Kidney (tissue), 14 donors: ENCODE measurements around the gene PCBD2. TPM values are rescaled to one million over a fixed set of nuclear protein-coding genes. Genes with fewer than 3 reads are reported as not detected.

Experiments
- DNase-seq, 5 donors: peaks; one replicate each; pipeline ENCODE4 v3.0.0-alpha.2; 2013 to 2020
- FAIRE-seq: peaks from 2 replicates; lab custom pipeline; 2012; peaks lifted over from hg19 to GRCh38; lab: Jason Lieb, UNC
- H3K27ac ChIP-seq, 2 donors: one replicate each; pipeline ENCODE4 v1.7.0; 2013; ENCODE audit warnings: low read depth in 2 of 2, low read length in 2 of 2, inconsistent platforms in 1 of 2
- H3K27me3 ChIP-seq: one replicate; pipeline ENCODE4 v1.7.1; 2013; ENCODE audit warnings: low read length, inconsistent platforms; ENCODE audit not compliant: control insufficient read depth, insufficient read depth
- H3K36me3 ChIP-seq, 3 donors: one replicate each; pipeline versions ENCODE4 v1.7.0 to v1.7.1; 2013; ENCODE audit warnings: low read length in 3 of 3, control low read depth in 1 of 3, inconsistent platforms in 1 of 3; ENCODE audit not compliant: insufficient read depth in 3 of 3, control insufficient read depth in 2 of 3
- H3K4me1 ChIP-seq, 3 donors: one replicate each; pipeline versions ENCODE4 v1.7.0 to v1.7.1; 2013; ENCODE audit warnings: low read length in 3 of 3, inconsistent platforms in 1 of 3, low read depth in 1 of 3; ENCODE audit not compliant: control insufficient read depth in 2 of 3, insufficient read depth in 2 of 3
- H3K4me3 ChIP-seq, 3 donors: one replicate each; pipeline versions ENCODE4 v1.7.0 to v1.8.1; 2013; ENCODE audit warnings: low read length in 3 of 3, control low read depth in 1 of 3, inconsistent platforms in 1 of 3
- H3K9ac ChIP-seq, 3 donors: one replicate each; pipeline versions ENCODE4 v1.7.0 to v1.7.1; 2013; ENCODE audit warnings: low read length in 3 of 3, control low read depth in 1 of 3, inconsistent platforms in 1 of 3
- H3K9me3 ChIP-seq, 3 donors: one replicate each; pipeline versions ENCODE4 v1.7.0 to v1.7.1; 2013; ENCODE audit warnings: low read length in 3 of 3, control low read depth in 1 of 3, inconsistent platforms in 1 of 3; ENCODE audit not compliant: control insufficient read depth in 2 of 3, insufficient read depth in 1 of 3
- CTCF ChIP-seq: IDR thresholded peaks from 3 replicates; pipeline ENCODE4 v1.5.1; 2012; ENCODE audit warnings: mild to moderate bottlenecking, moderate library complexity, borderline replicate concordance; ENCODE audit not compliant: insufficient read depth; ENCODE audit errors: extremely low read depth
- intact Hi-C: fragments of 100-400 bp; cut with DNase I; formaldehyde crosslinking; loops from one replicate; pipeline ENCODE4 v1.11.1; 2022
- polyA plus RNA-seq: library from polyadenylated mRNA; stranded (reverse); fragments of 350-450 nt; fragmentation: Illumina TruSeq; extraction: RNeasy Lipid Tissue Mini Kit (QIAGEN cat#74804); gene quantifications from one replicate; pipeline ENCODE4 v1.2.3, GENCODE V29; 2014; ENCODE audit warnings: low read depth, low replicate concordance; ENCODE audit not compliant: insufficient read depth
- total RNA-seq: library from RNA; stranded (reverse); fragmentation: NEBNext Ultra II Directional; extraction: Animal tissue kit (Norgen Biotek cat#: 25700); gene quantifications from one replicate; pipeline ENCODE4 v1.2.1, GENCODE V29; 2021
- donor health status: control.
- donor health status: control.
- donor health status: control.
- donor health status: control.
- donor health status: control.
- donor health status: DM: yes; HTN: yes; CAD: no.
- donor health status: Normal renal cell carcinoma (clear cell type).

Gene PCBD2
- total and polyA plus RNA-seq, 2 donors from 2014 or later, result 8.4 to 19.2 TPM

- Histone ChIP-seq H3K27ac (no peak overlapping the region), H3K27me3 (no peaks in the 10 kb centered on the region), H3K4me3 (no peak overlapping the region), H3K36me3 (no peaks in the 10 kb centered on the region), H3K4me1 (no peaks in the 10 kb centered on the region), H3K9me3 (no peaks in the 10 kb centered on the region), H3K9ac (no peak overlapping the region)
- intact Hi-C loops, result no loop called here
- peak in 1 of 5 donors; percentile 11 for DNase-seq
- no peak for FAIRE-seq
- TF ChIP-seq CTCF, result no peak
Measured at GRCh38 chr5:135008981-135009735, 104.2 kb downstream of the PCBD2 start.

GRCh38 chr5:135009736-135010501 is 105.0 kb downstream of the PCBD2 start:
- Histone ChIP-seq H3K4me1 (no peaks in the 10 kb centered on the region), H3K9ac (no peak overlapping the region), H3K9me3 (no peaks in the 10 kb centered on the region), H3K4me3 (no peak overlapping the region), H3K27ac (no peak overlapping the region), H3K27me3 (no peaks in the 10 kb centered on the region), H3K36me3 (no peaks in the 10 kb centered on the region)
- FAIRE-seq (no peak), DNase-seq (peak in 2 of 5 donors; percentile 19 to 48)
- no peak for TF ChIP-seq CTCF
- intact Hi-C loops, result no loop called here

- no peaks in the 10 kb centered on the region for H3K36me3 ChIP-seq
- no peaks in the 10 kb centered on the region for H3K27me3 ChIP-seq
- H3K9me3 ChIP-seq, result no peaks in the 10 kb centered on the region
- DNase-seq, result peak in 3 of 5 donors; percentile 16 to 37 (median 22)
- H3K27ac ChIP-seq, result no peak overlapping the region
- FAIRE-seq, result no peak
- intact Hi-C loops, result no loop called here
- no peak overlapping the region for H3K9ac ChIP-seq
- H3K4me1 ChIP-seq, result no peaks in the 10 kb centered on the region
- H3K4me3 ChIP-seq, result no peak overlapping the region
- TF ChIP-seq CTCF, result no peak
Measured at GRCh38 chr5:135010502-135011354, 105.8 kb downstream of the PCBD2 start.
